Stimulated activated CD4-positive, alpha-beta T cell treated with anti-CD3 and anti-CD28 coated beads, TNF-alpha, amount 100 ng/mL, for 24 hours (primary cell): ENCODE measurements around the gene CPNE4.

ENCODE experiments used
- DNase-seq, 3 experiments: peaks; one replicate each; pipeline ENCODE4 v3.0.0-alpha.2; 2020; ENCODE audit warnings: low read depth in 3 of 3

CPNE4 gene

DNA sequence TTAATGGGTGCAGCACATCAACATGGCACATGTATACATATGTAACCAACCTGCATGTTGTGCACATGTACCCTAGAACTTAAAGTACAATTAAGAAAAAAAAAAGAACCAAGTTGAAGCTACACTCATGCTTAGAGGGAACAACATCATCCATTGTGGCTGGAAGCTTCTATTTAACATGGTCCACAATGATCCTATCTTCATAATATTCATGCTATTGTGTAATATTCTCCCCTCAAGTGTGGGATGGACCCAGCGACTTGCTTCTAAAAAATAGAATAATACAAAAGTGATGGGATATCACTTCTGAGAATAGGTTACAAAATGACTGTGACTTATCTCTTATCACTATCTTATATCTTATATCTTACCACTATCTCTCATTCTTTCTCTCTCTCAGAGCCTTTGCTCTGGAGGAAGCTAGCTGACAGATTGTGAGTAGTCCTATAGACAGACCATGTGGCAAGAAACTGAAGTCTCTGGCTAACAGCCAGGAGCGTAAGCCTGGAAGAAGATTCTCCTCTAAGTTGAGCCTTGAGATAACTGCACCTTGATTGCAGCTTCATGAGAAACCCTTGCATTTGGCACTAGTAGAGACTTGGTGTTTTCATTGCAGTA, 333.6 kb downstream of the CPNE4 start:
- DNase-seq, result no peak

GRCh38 chr3:131699001-131699400, 335.8 kb downstream of the CPNE4 start:
- DNase-seq, result no peak

- no peak for DNase-seq
These were observed 340.4 kb downstream of the CPNE4 start for GRCh38 chr3:131694376-131694775.

DNA sequence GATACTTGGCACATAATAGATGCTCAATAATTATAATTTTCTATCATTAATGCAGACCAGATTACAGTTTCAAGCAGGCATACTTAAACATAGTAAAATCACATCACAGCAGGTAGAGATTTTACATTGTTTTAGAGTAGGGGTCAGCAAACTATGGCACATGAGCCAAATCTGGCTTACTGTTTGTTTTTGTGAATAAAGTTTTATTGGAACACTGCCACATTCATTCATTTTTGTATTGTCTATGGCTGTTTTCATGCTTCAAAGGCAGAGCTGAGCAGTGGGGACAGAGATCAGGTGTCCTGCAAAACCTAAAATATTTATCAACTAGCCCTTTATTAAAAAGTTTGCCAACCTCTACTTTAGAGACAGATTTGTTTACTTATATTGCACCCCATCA, 342.5 kb downstream of the CPNE4 start:
- no peak for DNase-seq

GRCh38 chr3:131690800-131691199, 344.0 kb downstream of the CPNE4 start:
- DNase-seq, result no peak

DNA sequence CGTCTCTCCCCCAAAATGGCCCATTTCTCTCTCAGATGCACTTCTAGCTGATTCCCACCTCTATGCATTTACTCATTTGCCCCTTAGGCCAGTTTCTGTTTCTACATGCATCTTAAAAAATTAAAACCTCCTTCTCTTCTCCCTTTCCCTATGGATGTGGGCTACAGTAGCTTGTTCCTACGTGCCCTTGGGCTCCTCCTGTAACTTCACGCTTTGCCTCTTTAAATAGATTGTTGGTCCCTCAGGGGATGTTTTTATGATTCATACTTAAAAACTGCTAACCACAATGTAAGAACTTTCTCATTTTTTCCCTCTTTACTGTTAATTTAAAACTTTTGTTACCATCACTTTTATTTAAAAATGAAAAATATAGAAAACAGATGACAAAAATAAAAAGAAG, 346.4 kb downstream of the CPNE4 start:
- no peak for DNase-seq

GRCh38 chr3:131669600-131669999, 365.2 kb downstream of the CPNE4 start:
- no peak for DNase-seq

DNA sequence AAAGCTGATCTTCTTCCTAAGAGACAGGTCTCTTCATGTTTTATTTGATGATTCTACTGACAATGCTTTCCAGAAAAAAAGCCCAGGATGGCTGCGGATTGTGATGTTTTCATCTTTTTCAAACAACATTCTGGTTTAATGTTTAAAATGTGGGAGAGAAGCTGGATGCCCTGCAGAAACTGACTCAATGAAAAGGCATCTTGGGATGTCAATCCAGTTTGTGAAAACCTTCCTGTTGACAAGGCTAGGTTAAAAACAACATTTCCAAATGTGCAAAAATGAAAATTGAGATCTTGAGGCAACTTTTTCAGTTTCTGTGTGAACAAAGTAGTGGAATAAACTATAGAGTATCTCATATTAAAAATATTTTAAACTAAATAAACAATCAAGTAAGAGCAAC, 376.0 kb downstream of the CPNE4 start:
- DNase-seq, result no peak

DNA sequence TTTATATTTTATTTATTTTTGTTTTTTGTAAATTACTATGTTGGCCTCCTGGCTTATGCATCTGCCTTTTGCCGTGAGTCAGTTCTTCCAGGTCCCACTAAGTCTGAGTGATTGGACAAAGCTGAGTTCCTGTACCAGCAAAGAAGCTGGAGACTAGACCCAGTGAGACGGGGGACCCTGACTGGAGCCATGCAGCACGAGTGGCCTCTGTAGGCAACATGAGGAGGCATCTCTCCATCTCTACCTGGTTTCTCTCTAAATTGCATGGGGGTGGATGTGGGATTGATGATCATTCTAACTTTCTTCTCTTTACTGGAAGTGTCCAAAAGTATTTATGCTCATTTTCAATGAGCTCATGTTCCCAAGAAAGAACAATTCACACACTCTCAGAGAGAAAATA, 376.7 kb downstream of the CPNE4 start:
- DNase-seq, result no peak

- DNase-seq, result no peak
These were observed 379.6 kb downstream of the CPNE4 start for GRCh38 chr3:131655070-131655690.

- no peak for DNase-seq
These were observed 389.2 kb downstream of the CPNE4 start for GRCh38 chr3:131645638-131646037.

DNA sequence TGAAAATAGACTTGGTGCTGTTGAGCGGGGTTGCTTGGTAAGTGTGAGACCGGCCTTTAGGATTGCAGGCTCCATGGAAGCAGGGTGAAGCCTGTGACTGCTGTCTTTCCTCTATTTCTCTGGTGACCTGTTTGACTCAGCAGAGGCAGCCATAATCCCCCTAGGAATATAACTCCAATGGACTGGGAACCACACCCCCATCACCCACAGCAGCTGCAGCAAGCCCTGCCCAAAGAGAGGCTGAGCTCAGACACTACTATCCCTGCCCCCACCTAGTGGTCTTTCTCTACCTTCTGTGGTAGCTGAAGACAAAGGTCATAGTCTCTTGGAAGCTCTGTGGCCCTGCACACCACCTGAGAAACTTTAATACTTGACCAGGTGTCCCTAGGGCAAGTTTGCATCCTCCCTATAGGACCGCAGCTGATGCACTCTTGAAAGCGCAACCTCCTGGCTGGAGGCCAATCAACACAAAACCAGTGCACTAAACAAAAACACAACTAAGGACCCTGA, 398.5 kb downstream of the CPNE4 start:
- DNase-seq, result no peak

DNA sequence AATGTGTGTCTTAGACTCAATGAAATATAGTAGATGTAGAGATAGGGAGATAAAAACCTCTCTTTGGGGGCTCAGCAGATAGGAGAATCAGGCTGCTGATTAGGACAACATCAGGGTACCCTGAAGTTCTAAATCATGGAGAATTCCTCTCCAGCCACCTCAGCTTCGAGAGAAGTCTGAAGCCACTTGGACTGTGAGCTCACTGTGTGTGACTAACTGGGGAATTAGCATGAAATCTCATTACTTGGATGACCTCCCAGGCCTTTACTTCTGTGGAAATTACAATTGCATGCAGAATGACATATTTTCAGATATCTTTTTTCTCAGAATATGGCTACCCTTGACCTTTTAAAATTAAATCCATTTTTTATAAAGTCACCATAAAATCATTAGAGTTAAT, 404.0 kb downstream of the CPNE4 start:
- DNase-seq, result no peak

- DNase-seq, result no peak
These were observed 404.7 kb downstream of the CPNE4 start for GRCh38 chr3:131630097-131630496.

GRCh38 chr3:131623431-131623830, 411.4 kb downstream of the CPNE4 start:
- no peak for DNase-seq

DNA sequence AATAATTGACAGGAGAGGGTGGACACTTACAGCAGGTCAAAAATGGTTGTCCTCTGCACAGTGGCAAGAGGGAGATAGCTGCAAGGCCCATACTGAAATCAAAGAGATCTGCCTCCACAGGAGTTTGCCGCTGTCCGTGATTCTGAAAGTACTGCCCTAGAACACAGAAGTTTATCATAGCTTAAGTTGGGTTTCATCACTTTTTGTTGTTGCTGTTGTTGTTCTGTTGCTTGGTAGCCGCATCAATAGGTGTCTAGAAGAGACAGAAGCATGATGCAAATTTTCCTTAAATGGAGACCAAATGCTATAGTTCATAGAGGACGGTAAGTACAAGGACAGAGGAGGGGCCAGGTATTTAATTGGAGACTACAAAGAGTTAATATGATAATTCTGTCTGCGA, 412.1 kb downstream of the CPNE4 start:
- DNase-seq, result no peak

DNA sequence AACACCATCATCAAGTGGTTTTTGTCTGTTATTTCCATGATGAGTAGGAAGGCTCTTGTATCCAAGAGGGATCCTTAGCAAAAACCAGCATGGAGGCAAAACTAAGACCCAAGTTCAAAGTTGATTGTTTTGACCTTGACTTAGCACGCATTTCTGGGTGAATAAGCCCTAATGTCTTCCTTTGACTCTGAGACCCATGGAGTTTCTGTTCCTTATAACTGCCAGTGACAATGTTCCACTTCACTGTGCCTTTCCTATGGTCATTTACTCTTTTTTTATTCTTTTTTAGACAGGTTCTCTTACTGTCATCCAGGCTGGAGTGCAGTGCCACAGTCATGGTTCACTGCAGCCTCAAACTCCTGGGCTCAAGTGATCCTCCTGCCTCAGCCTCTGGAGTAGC, 413.8 kb downstream of the CPNE4 start:
- no peak for DNase-seq

GRCh38 chr3:131619821-131620220, 415.0 kb downstream of the CPNE4 start:
- DNase-seq, result no peak

- DNase-seq, result no peak
These were observed 418.1 kb downstream of the CPNE4 start for GRCh38 chr3:131616719-131617118.

DNA sequence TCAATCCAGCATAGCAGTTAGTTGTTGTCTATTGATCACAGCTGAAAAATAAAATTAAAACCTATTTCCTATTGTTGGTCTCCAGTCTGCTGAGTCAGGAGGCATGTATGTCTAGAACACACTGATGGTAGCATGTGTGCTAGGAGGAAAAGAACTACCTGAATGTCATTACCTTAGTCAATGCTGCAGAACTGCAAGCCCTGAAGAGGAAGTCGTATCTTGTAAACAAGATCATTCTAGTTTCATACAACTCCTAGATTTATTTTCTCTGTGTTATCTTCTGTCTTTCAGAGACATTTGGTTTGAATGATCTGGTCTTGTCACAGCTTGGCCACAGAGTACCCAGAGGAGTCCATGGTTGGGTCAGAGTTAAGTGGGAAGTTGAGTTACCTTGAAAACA, 422.1 kb downstream of the CPNE4 start:
- DNase-seq, result no peak

GRCh38 chr3:131610174-131610573, 424.6 kb downstream of the CPNE4 start:
- no peak for DNase-seq

- no peak for DNase-seq
These were observed 426.1 kb downstream of the CPNE4 start for GRCh38 chr3:131608741-131609140.

GRCh38 chr3:131608296-131608695, 426.5 kb downstream of the CPNE4 start:
- no peak for DNase-seq

GRCh38 chr3:131605916-131606315, 428.9 kb downstream of the CPNE4 start:
- no peak for DNase-seq
